IPS-18c (cell line): ENCODE results near the gene COX7A1.
"Not testable (repeated sequence)": the region's sequence is repeated elsewhere in the genome, so short reads cannot be mapped to it uniquely, and the experiment has no call there.

Experiments
- H3K4me3 ChIP-seq: 2 replicates; pipeline ENCODE4 v1.7.0; 2013; ENCODE audit warnings: low read depth, mild to moderate bottlenecking, low read length, moderate library complexity; ENCODE audit not compliant: insufficient read depth
- H3K9me3 ChIP-seq: one replicate; pipeline ENCODE4 v1.6.1; 2013; ENCODE audit warnings: mild to moderate bottlenecking, low read length, moderate library complexity; ENCODE audit not compliant: control insufficient read depth, insufficient read depth

The COX7A1 gene

GRCh38 chr19:36149673-36150406 is 2.4 kb downstream of the COX7A1 start:
- H3K9me3 ChIP-seq = no peaks in the 10 kb centered on the region
- H3K4me3 ChIP-seq = no peak overlapping the region

- Histone ChIP-seq H3K4me3 (no peak overlapping the region), H3K9me3 (peaks cover 4% of the 10 kb centered on the region)
Measured at GRCh38 chr19:36144624-36145023, 7.6 kb downstream of the COX7A1 start.

- H3K9me3 ChIP-seq = peaks cover 4% of the 10 kb centered on the region
Measured at GRCh38 chr19:36142496-36142895, 9.8 kb downstream of the COX7A1 start.

GRCh38 chr19:36142046-36142445 is 10.2 kb downstream of the COX7A1 start:
- H3K4me3 ChIP-seq = no peak overlapping the region
- H3K9me3 ChIP-seq = peaks cover 4% of the 10 kb centered on the region

More at GRCh38 chr19:36142496-36142895, 9.8 kb downstream of the COX7A1 start:
- H3K4me3 ChIP-seq = no peak overlapping the region

- peaks cover 4% of the 10 kb centered on the region for H3K9me3 ChIP-seq
Measured at GRCh38 chr19:36141039-36141927, 11.0 kb downstream of the COX7A1 start.

GRCh38 chr19:36140304-36141038 is 11.8 kb downstream of the COX7A1 start:
- H3K9me3 ChIP-seq = peaks cover 4% of the 10 kb centered on the region
- H3K4me3 ChIP-seq = peak overlapping the region; percentile 97

More at GRCh38 chr19:36141039-36141927, 11.0 kb downstream of the COX7A1 start:
- peak overlapping the region; percentile 97 for H3K4me3 ChIP-seq

- Histone ChIP-seq H3K9me3 (peaks cover 4% of the 10 kb centered on the region), H3K4me3 (peak within 1 kb of the TSS; percentile 97)
Measured at GRCh38 chr19:36139473-36140303, 12.6 kb downstream of the COX7A1 start, which contains the start of gene CAPNS1. Gene CAPNS1, plus strand, starts transcription at chr19:36140066. Its CDS starts 946 bp downstream, at chr19:36141012.

GRCh38 chr19:36139120-36139472 is 13.2 kb downstream of the COX7A1 start:
- Histone ChIP-seq H3K4me3 (peak overlapping the region; percentile 97), H3K9me3 (peaks cover 4% of the 10 kb centered on the region)

- H3K9me3 ChIP-seq = peaks cover 4% of the 10 kb centered on the region
- H3K4me3 ChIP-seq = no peak overlapping the region
Measured at GRCh38 chr19:36136964-36137686, 15.1 kb downstream of the COX7A1 start.

- H3K9me3 ChIP-seq, H3K4me3 ChIP-seq: not testable (repeated sequence)
Measured at GRCh38 chr19:36134867-36135266, 17.4 kb downstream of the COX7A1 start.

GRCh38 chr19:36131221-36131620 is 21.0 kb downstream of the COX7A1 start:
- H3K9me3 ChIP-seq, H3K4me3 ChIP-seq: not testable (repeated sequence)

- no peaks in the 10 kb centered on the region for H3K9me3 ChIP-seq
- H3K4me3 ChIP-seq = peak overlapping the region; percentile 61
Measured at GRCh38 chr19:36128392-36128736, 23.9 kb downstream of the COX7A1 start.

GRCh38 chr19:36125557-36125956 is 26.7 kb downstream of the COX7A1 start:
- Histone ChIP-seq H3K4me3 (no peak overlapping the region), H3K9me3 (no peaks in the 10 kb centered on the region)

- Histone ChIP-seq H3K4me3 (no peak overlapping the region), H3K9me3 (no peaks in the 10 kb centered on the region)
Measured at GRCh38 chr19:36121486-36122124, 30.6 kb downstream of the COX7A1 start.

- no peak overlapping the region for H3K4me3 ChIP-seq
- H3K9me3 ChIP-seq = no peaks in the 10 kb centered on the region
Measured at GRCh38 chr19:36120984-36121358, 31.3 kb downstream of the COX7A1 start.
